ENCODE data around the gene PCDH9.

DNA sequence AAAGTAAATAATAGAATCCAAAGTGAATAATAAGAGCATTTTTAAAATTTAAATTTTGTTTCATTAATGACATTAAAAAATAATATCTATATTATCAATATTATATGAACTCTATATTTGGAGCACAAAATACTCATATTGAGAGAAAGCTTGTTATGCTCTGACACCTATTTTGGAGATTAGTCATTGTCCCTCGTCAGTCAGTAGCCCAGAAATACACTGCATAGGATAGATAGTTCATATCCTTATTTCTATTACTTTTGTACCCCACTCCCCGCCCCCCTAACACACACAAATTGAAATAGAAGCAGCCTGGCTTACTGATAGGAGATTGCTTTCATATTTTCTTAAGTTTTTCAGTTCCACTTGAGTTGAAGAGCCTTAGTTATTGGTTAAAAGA, 652.8 kb downstream of the PCDH9 start:
- TF ChIP-seq, protein P1, sequence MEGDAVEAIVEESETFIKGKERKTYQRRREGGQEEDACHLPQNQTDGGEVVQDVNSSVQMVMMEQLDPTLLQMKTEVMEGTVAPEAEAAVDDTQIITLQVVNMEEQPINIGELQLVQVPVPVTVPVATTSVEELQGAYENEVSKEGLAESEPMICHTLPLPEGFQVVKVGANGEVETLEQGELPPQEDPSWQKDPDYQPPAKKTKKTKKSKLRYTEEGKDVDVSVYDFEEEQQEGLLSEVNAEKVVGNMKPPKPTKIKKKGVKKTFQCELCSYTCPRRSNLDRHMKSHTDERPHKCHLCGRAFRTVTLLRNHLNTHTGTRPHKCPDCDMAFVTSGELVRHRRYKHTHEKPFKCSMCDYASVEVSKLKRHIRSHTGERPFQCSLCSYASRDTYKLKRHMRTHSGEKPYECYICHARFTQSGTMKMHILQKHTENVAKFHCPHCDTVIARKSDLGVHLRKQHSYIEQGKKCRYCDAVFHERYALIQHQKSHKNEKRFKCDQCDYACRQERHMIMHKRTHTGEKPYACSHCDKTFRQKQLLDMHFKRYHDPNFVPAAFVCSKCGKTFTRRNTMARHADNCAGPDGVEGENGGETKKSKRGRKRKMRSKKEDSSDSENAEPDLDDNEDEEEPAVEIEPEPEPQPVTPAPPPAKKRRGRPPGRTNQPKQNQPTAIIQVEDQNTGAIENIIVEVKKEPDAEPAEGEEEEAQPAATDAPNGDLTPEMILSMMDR (IDR thresholded peaks at IDR 0.05), result no peak
- no peak for TF ChIP-seq POLR2AphosphoS5 (IDR thresholded peaks at IDR 0.05)
- no peak for TF ChIP-seq POLR2A (IDR thresholded peaks at IDR 0.05)
- TF ChIP-seq EP300 (IDR thresholded peaks at IDR 0.05; ENCODE audit: low read depth), result no peak
